ENCODE results near the gene TRUB2. TPM values are rescaled to one million over a fixed set of nuclear protein-coding genes. Genes with fewer than 3 reads are reported as not detected.
"Not testable (repeated sequence)": the region's sequence is repeated elsewhere in the genome, so short reads cannot be mapped to it uniquely, and the experiment has no call there.

TRUB2 gene
- total RNA-seq, 1 donor from 2014 or later: 29.2 TPM

GRCh38 chr9:128340691-128341434, 18.6 kb upstream of the TRUB2 start:
- no peak for DNase-seq (ENCODE audit: low spot score, unreplicated experiment)
- H3K4me1 Mint-ChIP-seq (ENCODE audit: low read depth): peaks cover 4% of the 10 kb centered on the region
- H3K27ac Mint-ChIP-seq: peak overlapping the region; percentile 92
- H3K27me3 Mint-ChIP-seq: no peaks in the 10 kb centered on the region
- no peak for TF ChIP-seq CTCF (IDR thresholded peaks at IDR 0.05; ENCODE audit: unreplicated experiment)
- H3K9me3 Mint-ChIP-seq (ENCODE audit: low read depth): no peaks in the 10 kb centered on the region
- peak overlapping the region; percentile 89 for H3K4me3 Mint-ChIP-seq (ENCODE audit: low read depth)
- H3K36me3 Mint-ChIP-seq (ENCODE audit: insufficient read depth): peaks cover 1% of the 10 kb centered on the region

- H3K27me3 Mint-ChIP-seq: no peaks in the 10 kb centered on the region
- H3K4me1 Mint-ChIP-seq (ENCODE audit: low read depth): peaks cover 4% of the 10 kb centered on the region
- H3K4me3 Mint-ChIP-seq (ENCODE audit: low read depth): peak within 1 kb of the TSS; percentile 89
- TF ChIP-seq CTCF (IDR thresholded peaks at IDR 0.05; ENCODE audit: unreplicated experiment): no peak
- H3K36me3 Mint-ChIP-seq (ENCODE audit: insufficient read depth): peaks cover 1% of the 10 kb centered on the region
- H3K9me3 Mint-ChIP-seq (ENCODE audit: low read depth): no peaks in the 10 kb centered on the region
- peak within 1 kb of the TSS; percentile 92 for H3K27ac Mint-ChIP-seq
- peak; percentile 71 for DNase-seq (ENCODE audit: low spot score, unreplicated experiment)
Measured at GRCh38 chr9:128339761-128340690, 17.8 kb upstream of the TRUB2 start, which contains the start of gene SLC27A4. SLC27A4 (plus strand) TSS chr9:128340527; CDS start chr9:128343133, 2,606 bp downstream.

- peak overlapping the region; percentile 83 for H3K4me3 Mint-ChIP-seq (ENCODE audit: low read depth)
- H3K27ac Mint-ChIP-seq; H3K36me3 Mint-ChIP-seq (ENCODE audit: insufficient read depth): not testable (repeated sequence)
Measured at GRCh38 chr9:128338852-128339614, 16.8 kb upstream of the TRUB2 start.

GRCh38 chr9:128337936-128338335, 15.7 kb upstream of the TRUB2 start:
- no peak overlapping the region for H3K27ac Mint-ChIP-seq
- DNase-seq (ENCODE audit: low spot score, unreplicated experiment): no peak
- peaks cover 4% of the 10 kb centered on the region for H3K36me3 Mint-ChIP-seq (ENCODE audit: insufficient read depth)
- H3K4me3 Mint-ChIP-seq (ENCODE audit: low read depth): no peak overlapping the region
- no peaks in the 10 kb centered on the region for H3K9me3 Mint-ChIP-seq (ENCODE audit: low read depth)
- peaks cover 4% of the 10 kb centered on the region for H3K4me1 Mint-ChIP-seq (ENCODE audit: low read depth)
- H3K27me3 Mint-ChIP-seq: no peaks in the 10 kb centered on the region
- TF ChIP-seq CTCF (IDR thresholded peaks at IDR 0.05; ENCODE audit: unreplicated experiment): no peak

More at GRCh38 chr9:128338852-128339614, 16.8 kb upstream of the TRUB2 start:
- DNase-seq (ENCODE audit: low spot score, unreplicated experiment); H3K4me1 Mint-ChIP-seq (ENCODE audit: low read depth); H3K9me3 Mint-ChIP-seq (ENCODE audit: low read depth); H3K27me3 Mint-ChIP-seq: not testable (repeated sequence)

GRCh38 chr9:128335914-128336313, 13.7 kb upstream of the TRUB2 start:
- no peak for TF ChIP-seq CTCF (IDR thresholded peaks at IDR 0.05; ENCODE audit: unreplicated experiment)
- Mint-ChIP-seq H3K9me3 (ENCODE audit: low read depth) (no peaks in the 10 kb centered on the region), H3K36me3 (ENCODE audit: insufficient read depth) (peaks cover 5% of the 10 kb centered on the region), H3K27ac (no peak overlapping the region), H3K27me3 (no peaks in the 10 kb centered on the region), H3K4me3 (ENCODE audit: low read depth) (no peak overlapping the region), H3K4me1 (ENCODE audit: low read depth) (no peaks in the 10 kb centered on the region)
- DNase-seq (ENCODE audit: low spot score, unreplicated experiment): no peak

Data from progenitor cell of endocrine pancreas (in vitro differentiated cells).